GM12878 (cell line): ENCODE measurements around the gene FANCG.

Experiments
- E2F8 ChIP-seq: fragments of 450-650 bp; IDR thresholded peaks from 2 replicates; pipeline ENCODE4 v1.6.1; 2018; ENCODE audit warnings: mild to moderate bottlenecking, low read depth, moderate library complexity; ENCODE audit not compliant: partially characterized antibody
- EP300 ChIP-seq, 2 experiments: fragments of 150-350 bp in 1 of 2; IDR thresholded peaks; 2 replicates each; pipeline ENCODE4 v1.6.1; 2011 to 2012; ENCODE audit warnings: low read depth in 2 of 2, low read length in 2 of 2, borderline replicate concordance in 1 of 2, improper control_type of control experiment in 1 of 2, inconsistent platforms in 1 of 2; ENCODE audit not compliant: control insufficient read depth in 1 of 2
- MEF2B ChIP-seq: fragments of 450-650 bp; IDR thresholded peaks from 2 replicates; pipeline ENCODE4 v1.6.1; 2018; ENCODE audit warnings: mild to moderate bottlenecking, moderate library complexity; ENCODE audit not compliant: partially characterized antibody, poor library complexity, severe bottlenecking
- MXI1 ChIP-seq: fragments of 150-350 bp; IDR thresholded peaks from 2 replicates; pipeline ENCODE4 v1.6.1; 2011; ENCODE audit warnings: low read depth, mild to moderate bottlenecking, inconsistent platforms, low read length, improper control_type of control experiment
- PBX3 ChIP-seq: IDR thresholded peaks from 2 replicates; pipeline ENCODE4 v1.6.1; 2011; ENCODE audit warnings: mild to moderate bottlenecking, low read depth, low read length, moderate library complexity; ENCODE audit not compliant: insufficient replicate concordance
- POLR2AphosphoS5 ChIP-seq: IDR thresholded peaks from 2 replicates; pipeline ENCODE4 v1.6.1; 2011; ENCODE audit warnings: mild to moderate bottlenecking, low read length, inconsistent platforms
- RCOR1 ChIP-seq: conservative IDR thresholded peaks from 2 replicates; pipeline ENCODE4 v1.6.1; 2012; ENCODE audit warnings: low read depth, low read length, improper control_type of control experiment
- TF ChIP-seq, protein P1 (sequence below): fragments of 450-650 bp; formaldehyde crosslinking; IDR thresholded peaks from 2 replicates; pipeline ENCODE4 v1.5.0; 2022; ENCODE audit warnings: mild to moderate bottlenecking, missing genetic modification characterization
- TF ChIP-seq, protein P2 (sequence below), 3 experiments: IDR thresholded peaks in 2 of 3; conservative IDR thresholded peaks in 1 of 3; 2 replicates each; pipeline ENCODE4 v1.5.1; 2011; ENCODE audit warnings: low read depth in 3 of 3, low read length in 3 of 3, mild to moderate bottlenecking in 3 of 3, control low read depth in 2 of 3, moderate library complexity in 2 of 3, inconsistent platforms in 1 of 3, mixed read lengths in 1 of 3; ENCODE audit not compliant: control insufficient read depth in 2 of 3, insufficient read depth in 1 of 3; ENCODE audit errors: extremely low read depth in 1 of 3

DNA sequence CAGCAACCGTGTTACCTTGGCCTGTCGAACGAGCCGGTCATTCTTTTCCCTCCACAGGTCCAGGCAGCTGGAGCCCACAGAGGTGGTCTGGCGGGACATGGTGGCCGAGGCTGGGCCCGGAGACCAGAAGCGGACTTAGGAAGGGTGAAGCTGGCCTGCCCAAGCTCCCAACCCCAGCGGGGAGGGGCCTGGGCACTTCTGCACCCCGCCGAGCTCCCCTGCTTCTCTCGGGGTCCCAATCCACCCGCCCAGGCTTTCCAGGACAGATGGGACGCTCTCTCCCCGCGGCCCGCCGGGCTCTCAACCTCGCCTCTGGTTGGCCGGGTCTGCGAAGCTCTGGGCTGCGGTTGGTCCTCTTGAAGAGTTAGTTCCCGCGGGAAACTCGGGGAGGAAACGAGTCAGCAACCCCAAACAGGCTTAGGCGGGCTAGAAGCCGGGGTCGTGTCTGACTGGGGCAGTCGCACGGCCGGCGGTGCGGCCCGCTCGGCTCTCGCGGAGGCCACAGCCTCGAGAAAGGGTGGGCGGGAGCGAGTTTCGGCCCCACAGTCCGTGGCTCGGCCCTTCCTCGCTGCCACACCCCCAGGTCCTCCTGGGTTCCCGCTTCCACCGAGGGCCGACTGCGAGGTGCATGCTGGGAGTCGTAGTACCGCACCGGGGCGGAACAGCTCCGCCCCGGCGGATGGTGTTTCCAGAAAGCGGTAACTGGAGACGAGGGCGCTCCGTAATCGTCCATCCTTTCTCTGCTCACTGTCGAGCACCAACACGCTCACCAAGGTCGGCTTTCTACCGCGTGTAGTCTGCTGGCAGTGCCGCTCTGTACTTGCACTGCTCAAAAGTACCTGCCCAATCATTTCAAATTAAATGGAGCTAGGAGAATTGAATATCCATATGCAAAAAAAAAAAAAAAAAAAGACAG is at the start of gene FANCG:
- TF ChIP-seq E2F8 = peak; percentile 84
- no peak for TF ChIP-seq EP300 (IDR thresholded peaks at IDR 0.05; ENCODE audit: borderline replicate concordance in 1 of 2, control insufficient read depth in 1 of 2, low read depth in 2 of 2, low read length in 2 of 2)
- no peak for TF ChIP-seq PBX3
- peak; percentile 79 for TF ChIP-seq POLR2AphosphoS5
- no peak for TF ChIP-seq MEF2B
- no peak for TF ChIP-seq RCOR1
- TF ChIP-seq MXI1 = peak; percentile 58; the same call in 1 of the 2 replicates
- TF ChIP-seq, protein P1, sequence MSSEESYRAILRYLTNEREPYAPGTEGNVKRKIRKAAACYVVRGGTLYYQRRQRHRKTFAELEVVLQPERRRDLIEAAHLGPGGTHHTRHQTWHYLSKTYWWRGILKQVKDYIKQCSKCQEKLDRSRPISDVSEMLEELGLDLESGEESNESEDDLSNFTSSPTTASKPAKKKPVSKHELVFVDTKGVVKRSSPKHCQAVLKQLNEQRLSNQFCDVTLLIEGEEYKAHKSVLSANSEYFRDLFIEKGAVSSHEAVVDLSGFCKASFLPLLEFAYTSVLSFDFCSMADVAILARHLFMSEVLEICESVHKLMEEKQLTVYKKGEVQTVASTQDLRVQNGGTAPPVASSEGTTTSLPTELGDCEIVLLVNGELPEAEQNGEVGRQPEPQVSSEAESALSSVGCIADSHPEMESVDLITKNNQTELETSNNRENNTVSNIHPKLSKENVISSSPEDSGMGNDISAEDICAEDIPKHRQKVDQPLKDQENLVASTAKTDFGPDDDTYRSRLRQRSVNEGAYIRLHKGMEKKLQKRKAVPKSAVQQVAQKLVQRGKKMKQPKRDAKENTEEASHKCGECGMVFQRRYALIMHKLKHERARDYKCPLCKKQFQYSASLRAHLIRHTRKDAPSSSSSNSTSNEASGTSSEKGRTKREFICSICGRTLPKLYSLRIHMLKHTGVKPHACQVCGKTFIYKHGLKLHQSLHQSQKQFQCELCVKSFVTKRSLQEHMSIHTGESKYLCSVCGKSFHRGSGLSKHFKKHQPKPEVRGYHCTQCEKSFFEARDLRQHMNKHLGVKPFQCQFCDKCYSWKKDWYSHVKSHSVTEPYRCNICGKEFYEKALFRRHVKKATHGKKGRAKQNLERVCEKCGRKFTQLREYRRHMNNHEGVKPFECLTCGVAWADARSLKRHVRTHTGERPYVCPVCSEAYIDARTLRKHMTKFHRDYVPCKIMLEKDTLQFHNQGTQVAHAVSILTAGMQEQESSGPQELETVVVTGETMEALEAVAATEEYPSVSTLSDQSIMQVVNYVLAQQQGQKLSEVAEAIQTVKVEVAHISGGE (CRISPR knock-in tag) = peak; percentile 46; the same call in 1 of the 2 replicates
- TF ChIP-seq, protein P2, sequence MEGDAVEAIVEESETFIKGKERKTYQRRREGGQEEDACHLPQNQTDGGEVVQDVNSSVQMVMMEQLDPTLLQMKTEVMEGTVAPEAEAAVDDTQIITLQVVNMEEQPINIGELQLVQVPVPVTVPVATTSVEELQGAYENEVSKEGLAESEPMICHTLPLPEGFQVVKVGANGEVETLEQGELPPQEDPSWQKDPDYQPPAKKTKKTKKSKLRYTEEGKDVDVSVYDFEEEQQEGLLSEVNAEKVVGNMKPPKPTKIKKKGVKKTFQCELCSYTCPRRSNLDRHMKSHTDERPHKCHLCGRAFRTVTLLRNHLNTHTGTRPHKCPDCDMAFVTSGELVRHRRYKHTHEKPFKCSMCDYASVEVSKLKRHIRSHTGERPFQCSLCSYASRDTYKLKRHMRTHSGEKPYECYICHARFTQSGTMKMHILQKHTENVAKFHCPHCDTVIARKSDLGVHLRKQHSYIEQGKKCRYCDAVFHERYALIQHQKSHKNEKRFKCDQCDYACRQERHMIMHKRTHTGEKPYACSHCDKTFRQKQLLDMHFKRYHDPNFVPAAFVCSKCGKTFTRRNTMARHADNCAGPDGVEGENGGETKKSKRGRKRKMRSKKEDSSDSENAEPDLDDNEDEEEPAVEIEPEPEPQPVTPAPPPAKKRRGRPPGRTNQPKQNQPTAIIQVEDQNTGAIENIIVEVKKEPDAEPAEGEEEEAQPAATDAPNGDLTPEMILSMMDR (IDR thresholded peaks at IDR 0.05 in 2 of 3, conservative IDR thresholded peaks at IDR 0.05 in 1 of 3; ENCODE audit: control insufficient read depth in 2 of 3, extremely low read depth in 1 of 3, insufficient read depth in 1 of 3, low read depth in 3 of 3, low read length in 3 of 3) = no peak
